ENCODE measurements around the gene ZNF888. TPM values are rescaled to one million over a fixed set of nuclear protein-coding genes. Genes with fewer than 3 reads are reported as not detected.

The ZNF888 gene
- total RNA-seq, 1 experiment from 2014 or later: 13.4 TPM

GRCh38 chr19:52943884-52944643, 20.8 kb upstream of the ZNF888 start:
- Histone ChIP-seq H3K56ac (ENCODE audit: insufficient read length, low read depth, low read length) (no peak overlapping the region), H3K18ac (ENCODE audit: insufficient read length, low read depth, low read length) (peak overlapping the region; percentile 54), H2BK120ac (ENCODE audit: low read depth, low read length, poor library complexity, severe bottlenecking) (peak overlapping the region; percentile 90), H3K4me1 (ENCODE audit: insufficient read depth, low read length) (peaks cover 6% of the 10 kb centered on the region; the same call in 1 of the 2 replicates), H3K79me1 (ENCODE audit: insufficient read depth, low read depth, low read length, poor library complexity, severe bottlenecking) (peaks cover 6% of the 10 kb centered on the region), H3T11ph (ENCODE audit: low read length) (no peak overlapping the region), H3K9ac (ENCODE audit: extremely low read depth, insufficient read length, low read length) (no peak overlapping the region), H2BK12ac (ENCODE audit: insufficient read length, low read depth, low read length) (peak overlapping the region; percentile 65), H3K27me3 (ENCODE audit: insufficient read depth, low read length) (no peaks in the 10 kb centered on the region), H3K27ac (ENCODE audit: insufficient read length, low read depth, low read length) (no peak overlapping the region), H2BK5ac (ENCODE audit: insufficient read length, low read length) (no peak overlapping the region), H3K23me2 (ENCODE audit: insufficient read length, low read depth, low read length, poor library complexity, severe bottlenecking) (peaks cover 4% of the 10 kb centered on the region), H2BK15ac (ENCODE audit: low read depth, low read length) (no peak overlapping the region), H4K91ac (ENCODE audit: insufficient read length, low read depth, low read length) (no peak overlapping the region), H4K20me1 (ENCODE audit: control insufficient read depth, insufficient read depth, insufficient read length) (no peaks in the 10 kb centered on the region), H2BK20ac (ENCODE audit: low read depth, low read length, poor library complexity, severe bottlenecking) (no peak overlapping the region), H4K8ac (replicated peaks; ENCODE audit: insufficient read length, low read depth, low read length) (no peak overlapping the region), H3K79me2 (ENCODE audit: insufficient read depth, low read length) (peaks cover 3% of the 10 kb centered on the region; the same call in 1 of the 2 replicates), H3K4ac (ENCODE audit: low read depth, low read length) (no peak overlapping the region; the same call in 1 of the 2 replicates), H3K23ac (ENCODE audit: insufficient read length, low read depth, low read length) (no peak overlapping the region), H4K5ac (ENCODE audit: insufficient read length, low read depth, low read length) (no peak overlapping the region), H3K9me3 (ENCODE audit: control insufficient read depth, low read depth, low read length) (peaks cover 7% of the 10 kb centered on the region), H3K14ac (ENCODE audit: insufficient read depth, low read length) (no peak overlapping the region), H2AK5ac (ENCODE audit: insufficient read length, low read length) (no peak overlapping the region), H3K4me2 (ENCODE audit: insufficient read depth, insufficient read length, low read length) (no peak overlapping the region), H2AFZ (ENCODE audit: low read length) (no peak overlapping the region)
- Mint-ChIP-seq H3K9me3 (peaks cover 13% of the 10 kb centered on the region in 2 experiments), H3K27ac (peak overlapping the region; percentile 48 to 97 (median 68); a peak in 6 of 7 replicates), H3K36me3 (ENCODE audit: insufficient read depth in 1 of 3, low read depth in 3 of 3) (peaks cover 8 to 13% (median 11%) of the 10 kb centered on the region in 3 experiments), H3K4me3 (peak overlapping the region; percentile 1 to 25; a peak in 4 of 5 replicates), H3K4me1 (peaks cover 34 to 43% of the 10 kb centered on the region in 2 experiments), H3K27me3 (ENCODE audit: low read depth) (no peaks in the 10 kb centered on the region)
- TF ChIP-seq CTCF (conservative IDR thresholded peaks at IDR 0.05): no peak
- no peak for DNase-seq
- no CpG with 5 or more reads among the region's 17 CpGs for WGBS (ENCODE audit: extremely low coverage, insufficient read length, low lambda C conversion rate)

All from H9 (cell line).